Osteocyte (in vitro differentiated cells): ENCODE data around the gene BBX. TPM values are rescaled to one million over a fixed set of nuclear protein-coding genes. Genes with fewer than 3 reads are reported as not detected.

ENCODE experiments used
- DNase-seq: peaks from one replicate; pipeline ENCODE4 v3.0.0; 2021; ENCODE audit warnings: mixed read lengths; ENCODE audit not compliant: unreplicated experiment; ENCODE audit errors: extremely low spot score
- H3K27ac Mint-ChIP-seq: one replicate; pipeline ENCODE4 v1.8.0; 2021; ENCODE audit warnings: mild to moderate bottlenecking, mixed read lengths; ENCODE audit not compliant: unreplicated experiment
- H3K27me3 Mint-ChIP-seq: one replicate; pipeline ENCODE4 v1.8.0; 2021; ENCODE audit warnings: mixed read lengths; ENCODE audit not compliant: unreplicated experiment
- H3K36me3 Mint-ChIP-seq: one replicate; pipeline ENCODE4 v1.8.0; 2021; ENCODE audit warnings: mixed read lengths; ENCODE audit not compliant: unreplicated experiment
- H3K4me1 Mint-ChIP-seq: one replicate; pipeline ENCODE4 v1.8.0; 2021; ENCODE audit warnings: mixed read lengths; ENCODE audit not compliant: unreplicated experiment
- H3K4me3 Mint-ChIP-seq: one replicate; pipeline ENCODE4 v1.8.0; 2021; ENCODE audit warnings: mild to moderate bottlenecking, moderate library complexity, mixed read lengths; ENCODE audit not compliant: unreplicated experiment
- H3K9me3 Mint-ChIP-seq: one replicate; pipeline ENCODE4 v1.8.0; 2021; ENCODE audit warnings: mixed read lengths; ENCODE audit not compliant: unreplicated experiment
- total RNA-seq: library from RNA; stranded (reverse); gene quantifications from 2 replicates; pipeline ENCODE4 v1.2.1, GENCODE V29; 2021
- TF ChIP-seq, protein P1 (sequence below): fragments of 200-600 bp; sonication (generic); IDR thresholded peaks from 2 replicates; pipeline ENCODE4 v1.5.0; 2021; ENCODE audit warnings: antibody characterized with exemption, mild to moderate bottlenecking, moderate library complexity

BBX gene
- total RNA-seq, 1 donor from 2014 or later: 92.2 TPM

DNA sequence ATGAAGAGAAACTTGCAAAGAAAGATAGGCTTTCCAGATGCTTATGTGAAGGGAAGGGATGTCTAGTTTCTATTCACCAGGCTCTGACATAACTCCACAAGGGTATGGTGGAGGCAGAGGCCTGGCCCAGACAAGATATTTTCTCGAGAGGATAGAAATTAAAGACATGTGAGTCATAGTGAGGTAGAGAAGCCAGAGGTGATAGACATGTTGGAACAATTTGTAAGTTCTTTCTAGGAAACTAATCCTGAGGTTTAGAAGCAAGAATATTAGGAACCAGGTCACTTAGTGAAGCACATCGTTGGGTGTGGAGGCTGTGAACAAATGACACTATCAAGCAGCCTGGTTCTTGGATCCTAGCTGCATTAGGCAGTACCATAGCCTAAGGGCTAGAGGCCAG is 176.9 kb downstream of the BBX start:
- H3K9me3 Mint-ChIP-seq: no peaks in the 10 kb centered on the region
- H3K27ac Mint-ChIP-seq: no peak overlapping the region
- no peaks in the 10 kb centered on the region for H3K36me3 Mint-ChIP-seq
- TF ChIP-seq, protein P1, sequence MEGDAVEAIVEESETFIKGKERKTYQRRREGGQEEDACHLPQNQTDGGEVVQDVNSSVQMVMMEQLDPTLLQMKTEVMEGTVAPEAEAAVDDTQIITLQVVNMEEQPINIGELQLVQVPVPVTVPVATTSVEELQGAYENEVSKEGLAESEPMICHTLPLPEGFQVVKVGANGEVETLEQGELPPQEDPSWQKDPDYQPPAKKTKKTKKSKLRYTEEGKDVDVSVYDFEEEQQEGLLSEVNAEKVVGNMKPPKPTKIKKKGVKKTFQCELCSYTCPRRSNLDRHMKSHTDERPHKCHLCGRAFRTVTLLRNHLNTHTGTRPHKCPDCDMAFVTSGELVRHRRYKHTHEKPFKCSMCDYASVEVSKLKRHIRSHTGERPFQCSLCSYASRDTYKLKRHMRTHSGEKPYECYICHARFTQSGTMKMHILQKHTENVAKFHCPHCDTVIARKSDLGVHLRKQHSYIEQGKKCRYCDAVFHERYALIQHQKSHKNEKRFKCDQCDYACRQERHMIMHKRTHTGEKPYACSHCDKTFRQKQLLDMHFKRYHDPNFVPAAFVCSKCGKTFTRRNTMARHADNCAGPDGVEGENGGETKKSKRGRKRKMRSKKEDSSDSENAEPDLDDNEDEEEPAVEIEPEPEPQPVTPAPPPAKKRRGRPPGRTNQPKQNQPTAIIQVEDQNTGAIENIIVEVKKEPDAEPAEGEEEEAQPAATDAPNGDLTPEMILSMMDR: no peak
- no peaks in the 10 kb centered on the region for H3K27me3 Mint-ChIP-seq
- no peak overlapping the region for H3K4me3 Mint-ChIP-seq
- H3K4me1 Mint-ChIP-seq: peaks cover 17% of the 10 kb centered on the region
- DNase-seq: no peak

DNA sequence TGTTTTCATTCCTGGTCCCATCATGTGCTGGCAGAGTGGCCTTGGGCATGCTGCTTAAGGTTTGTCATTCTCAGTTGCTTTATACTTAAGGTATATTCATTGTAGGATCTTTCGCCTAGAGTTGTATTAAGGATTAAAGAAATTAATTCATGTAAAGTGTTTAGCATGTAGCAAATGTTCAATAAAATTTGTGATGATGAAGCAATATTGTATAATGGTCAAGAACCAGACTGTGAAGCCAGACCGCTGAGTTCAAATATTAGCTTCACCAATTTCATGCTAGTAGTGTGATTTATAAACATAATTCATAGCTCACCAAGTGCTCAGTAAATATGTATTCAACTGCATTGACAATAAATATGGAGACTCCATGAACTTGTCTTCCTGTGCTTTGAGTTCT is 178.5 kb downstream of the BBX start:
- Mint-ChIP-seq H3K4me1 (peaks cover 19% of the 10 kb centered on the region), H3K36me3 (no peaks in the 10 kb centered on the region), H3K27me3 (no peaks in the 10 kb centered on the region), H3K27ac (no peak overlapping the region), H3K9me3 (no peaks in the 10 kb centered on the region), H3K4me3 (no peak overlapping the region)
- DNase-seq: no peak
- TF ChIP-seq, protein P1: no peak

DNA sequence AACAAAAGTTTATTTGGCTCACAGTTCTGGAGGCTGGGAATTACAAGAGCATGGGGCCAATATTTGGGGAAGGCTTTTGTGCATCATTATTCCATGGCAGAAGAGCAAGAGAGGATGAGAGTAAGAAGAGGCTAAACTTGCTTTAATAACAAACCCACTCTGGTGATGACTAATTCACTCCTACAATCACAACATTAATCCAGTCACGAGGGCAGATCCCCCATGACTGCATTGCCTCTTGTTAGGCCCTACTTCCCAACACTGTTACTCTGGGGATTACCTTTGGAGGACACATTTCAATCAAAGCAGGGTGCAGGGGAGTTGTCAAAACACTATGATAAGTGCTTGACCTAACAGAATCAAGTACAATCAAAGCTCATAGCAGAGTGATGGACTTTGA is 181.7 kb downstream of the BBX start:
- DNase-seq: no peak
- Mint-ChIP-seq H3K9me3 (no peaks in the 10 kb centered on the region), H3K27ac (no peak overlapping the region), H3K27me3 (no peaks in the 10 kb centered on the region), H3K4me3 (no peak overlapping the region), H3K4me1 (peaks cover 12% of the 10 kb centered on the region), H3K36me3 (no peaks in the 10 kb centered on the region)
- TF ChIP-seq, protein P1: no peak

DNA sequence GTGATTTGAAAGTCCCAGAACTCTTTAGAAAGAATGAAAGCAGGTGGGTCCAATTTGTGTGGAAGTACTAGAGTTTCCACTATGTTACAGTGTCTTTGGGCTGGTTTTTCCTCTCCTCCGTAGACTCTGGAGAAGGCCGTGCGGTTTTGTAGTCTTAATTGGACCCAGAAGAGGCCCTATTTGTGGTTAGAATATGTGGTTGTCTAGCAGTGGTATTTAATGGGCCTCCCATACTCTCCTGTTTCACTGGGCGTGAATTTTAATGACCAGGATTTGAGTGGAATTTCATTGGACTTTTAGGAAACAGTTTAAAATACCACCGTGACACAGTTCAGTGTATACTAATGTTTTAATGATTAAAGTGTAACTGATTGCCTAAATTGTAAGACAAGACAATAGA is 182.3 kb downstream of the BBX start:
- peaks cover 12% of the 10 kb centered on the region for H3K4me1 Mint-ChIP-seq
- H3K36me3 Mint-ChIP-seq: no peaks in the 10 kb centered on the region
- TF ChIP-seq, protein P1: no peak
- no peak for DNase-seq
- no peak overlapping the region for H3K4me3 Mint-ChIP-seq
- no peaks in the 10 kb centered on the region for H3K27me3 Mint-ChIP-seq
- no peak overlapping the region for H3K27ac Mint-ChIP-seq
- no peaks in the 10 kb centered on the region for H3K9me3 Mint-ChIP-seq

DNA sequence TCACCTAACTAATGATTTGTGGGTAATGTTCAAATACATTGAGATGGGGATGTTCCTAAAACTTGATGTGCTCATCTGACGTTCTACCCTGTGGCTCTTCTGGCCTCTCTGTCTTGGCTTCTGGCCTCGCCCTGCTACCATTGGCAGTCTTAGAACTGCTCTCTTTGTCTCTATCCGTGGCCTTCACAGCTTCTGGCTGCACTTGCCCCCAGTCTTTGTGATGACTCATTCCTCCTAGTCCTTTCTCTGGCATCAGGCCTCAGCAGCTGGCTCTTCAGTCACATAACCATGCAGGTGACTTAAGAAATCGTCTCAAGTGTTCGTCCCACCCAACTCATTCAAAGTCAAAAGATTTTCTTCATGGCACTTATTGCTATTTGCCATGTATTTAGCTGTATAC is 188.1 kb downstream of the BBX start:
- no peak for DNase-seq

More for the DNA sequence above, 188.1 kb downstream of the BBX start:
- Mint-ChIP-seq H3K36me3 (peaks cover 31% of the 10 kb centered on the region), H3K4me1 (peaks cover 3% of the 10 kb centered on the region), H3K27me3 (no peaks in the 10 kb centered on the region), H3K9me3 (no peaks in the 10 kb centered on the region), H3K4me3 (no peak overlapping the region), H3K27ac (no peak overlapping the region)
- TF ChIP-seq, protein P1: no peak
